ENCODE results near the gene POLN.

DNA sequence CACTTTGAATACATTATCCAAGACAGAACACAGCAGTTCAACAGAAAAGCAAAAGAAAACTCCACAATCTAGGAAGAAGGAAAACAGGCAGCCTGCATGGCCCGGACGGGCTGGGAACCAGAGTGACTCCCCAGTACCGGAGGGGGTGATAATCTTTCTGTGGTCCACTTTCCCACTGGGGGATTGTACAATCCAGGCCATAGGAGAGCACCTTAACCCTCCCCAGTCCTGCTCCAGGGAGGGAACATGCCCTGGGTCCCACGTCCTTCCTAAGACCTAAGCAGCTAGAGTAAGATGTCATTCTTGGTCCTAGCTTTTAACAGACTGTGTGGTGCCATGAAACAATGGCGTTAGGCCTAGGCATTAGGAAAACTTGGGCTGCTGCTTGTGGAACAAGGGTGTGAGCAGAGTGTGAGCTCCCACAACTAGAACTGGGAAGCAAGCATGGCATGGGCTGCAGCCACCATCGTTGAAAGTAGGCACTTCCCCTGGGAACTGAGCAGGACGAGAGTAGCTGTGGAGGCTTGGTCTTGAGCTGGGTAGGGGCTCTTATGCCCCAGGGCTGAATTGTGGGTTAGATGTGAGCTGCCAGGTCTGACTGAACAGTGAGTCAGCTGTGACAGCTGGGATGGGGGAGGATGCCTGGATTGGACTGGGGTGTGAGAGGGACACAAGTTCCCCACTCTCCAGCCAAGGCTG lies 140.4 kb downstream of the POLN start:
- TF ChIP-seq POLR2A (IDR thresholded peaks at IDR 0.05; ENCODE audit: extremely low read depth, insufficient read length) = no peak
- no peak for TF ChIP-seq CTCF (IDR thresholded peaks at IDR 0.05; ENCODE audit: low read depth, low read length)
- TF ChIP-seq MAX (IDR thresholded peaks at IDR 0.05; ENCODE audit: low read depth, low read length) = no peak
